HepG2 (cell line): ENCODE data around the gene PDLIM5. TPM values are rescaled to one million over a fixed set of nuclear protein-coding genes. Genes with fewer than 3 reads are reported as not detected.

ENCODE experiments used
- AKAP8 ChIP-seq: sonication (generic); formaldehyde crosslinking; IDR thresholded peaks from 2 replicates; pipeline ENCODE4 v1.5.1; 2020; ENCODE audit warnings: mild to moderate bottlenecking, missing genetic modification reagents
- ARHGAP35 ChIP-seq: sonication (generic); formaldehyde crosslinking; IDR thresholded peaks from 2 replicates; pipeline ENCODE4 v1.9.0; 2022; ENCODE audit warnings: mild to moderate bottlenecking, inconsistent platforms, moderate library complexity, missing genetic modification reagents, borderline replicate concordance
- EEA1 ChIP-seq: sonication (generic); formaldehyde crosslinking; IDR thresholded peaks from 2 replicates; pipeline ENCODE4 v1.5.1; 2020; ENCODE audit warnings: mild to moderate bottlenecking, missing genetic modification reagents, borderline replicate concordance
- FOXJ3 ChIP-seq: sonication (generic); formaldehyde crosslinking; IDR thresholded peaks from 2 replicates; pipeline ENCODE4 v1.4.0; 2020; ENCODE audit warnings: missing genetic modification reagents, mild to moderate bottlenecking, borderline replicate concordance
- HOXA7 ChIP-seq: sonication (generic); formaldehyde crosslinking; IDR thresholded peaks from 2 replicates; pipeline ENCODE4 v1.8.1; 2022; ENCODE audit warnings: mild to moderate bottlenecking, missing genetic modification reagents, moderate library complexity
- KAT2B ChIP-seq: fragments of 150-350 bp; IDR thresholded peaks from 2 replicates; pipeline ENCODE4 v1.6.1; 2014; ENCODE audit warnings: low read depth, low read length, borderline replicate concordance
- MTF1 ChIP-seq: sonication (generic); formaldehyde crosslinking; IDR thresholded peaks from 2 replicates; pipeline ENCODE4 v1.5.0; 2020; ENCODE audit warnings: missing genetic modification reagents
- NKX3-1 ChIP-seq: sonication (generic); formaldehyde crosslinking; IDR thresholded peaks from 2 replicates; pipeline ENCODE4 v1.5.0; 2020; ENCODE audit warnings: missing genetic modification reagents
- PCBP1 ChIP-seq: fragments of 200-400 bp; formaldehyde crosslinking; IDR thresholded peaks from 2 replicates; pipeline ENCODE4 v1.6.1; 2017; ENCODE audit warnings: mild to moderate bottlenecking, low read depth, low read length, borderline replicate concordance
- RELA ChIP-seq: sonication (generic); formaldehyde crosslinking; IDR thresholded peaks from 2 replicates; pipeline ENCODE4 v1.4.0; 2020; ENCODE audit warnings: missing genetic modification reagents
- TSC22D2 ChIP-seq: sonication (generic); formaldehyde crosslinking; IDR thresholded peaks from 2 replicates; pipeline ENCODE4 v1.5.1; 2020; ENCODE audit warnings: missing genetic modification reagents, mild to moderate bottlenecking, borderline replicate concordance
- ZFP62 ChIP-seq: sonication (generic); formaldehyde crosslinking; IDR thresholded peaks from 2 replicates; pipeline ENCODE4 v1.4.0; 2020; ENCODE audit warnings: missing genetic modification reagents
- ZMYM3 ChIP-seq: sonication (generic); formaldehyde crosslinking; IDR thresholded peaks from 2 replicates; pipeline ENCODE4 v1.5.1; 2020; ENCODE audit warnings: mild to moderate bottlenecking, missing genetic modification reagents
- ZNF468 ChIP-seq: sonication (generic); formaldehyde crosslinking; IDR thresholded peaks from 2 replicates; pipeline ENCODE4 v1.8.0; 2022; ENCODE audit warnings: mild to moderate bottlenecking, moderate library complexity, missing genetic modification reagents
- polyA plus RNA-seq, 8 experiments: library from polyadenylated mRNA; depleted of rRNA in 3 of 8; stranded (reverse) in 7 of 8; unstranded in 1 of 8; fragments of >200 nt; fragmentation: Illumina TruSeq in 4 of 8; extraction: Trizol in 4 of 8; gene quantifications; 2 replicates each; pipeline versions ENCODE4 v1.2.1 to v1.2.3, GENCODE V29; 2011 to 2016; ENCODE audit warnings: low read depth in 4 of 8, missing spikeins in 1 of 8, mixed read lengths in 1 of 8; ENCODE audit not compliant: insufficient read depth in 1 of 8
- total RNA-seq, 5 experiments: library from RNA; depleted of rRNA; stranded (reverse); fragments of >200 nt; fragmentation: Illumina TruSeq; extraction: Trizol; gene quantifications; 2 replicates each; pipeline ENCODE4 v1.2.3, GENCODE V29; 2016; ENCODE audit warnings: low read depth in 1 of 5
- TF ChIP-seq, protein P1 (sequence below): IDR thresholded peaks from 2 replicates; pipeline ENCODE4 v1.6.1; 2016; ENCODE audit warnings: control low read depth
- TF ChIP-seq, protein P2 (sequence below): IDR thresholded peaks from 2 replicates; pipeline ENCODE4 v1.6.1; 2018; ENCODE audit warnings: missing genetic modification reagents, mild to moderate bottlenecking, missing compliant biosample characterization
- TF ChIP-seq, protein P3 (sequence below): sonication (generic); formaldehyde crosslinking; IDR thresholded peaks from 2 replicates; pipeline ENCODE4 v1.4.0; 2020; ENCODE audit warnings: missing genetic modification reagents
- TF ChIP-seq, protein P4 (sequence below): sonication (generic); formaldehyde crosslinking; IDR thresholded peaks from 2 replicates; pipeline ENCODE4 v1.4.0; 2020; ENCODE audit warnings: mild to moderate bottlenecking, missing genetic modification reagents
- TF ChIP-seq, protein P5 (sequence below): conservative IDR thresholded peaks from 2 replicates; pipeline ENCODE4 v1.6.1; 2018; ENCODE audit warnings: missing genetic modification reagents
- TF ChIP-seq, protein P6 (sequence below): sonication (generic); formaldehyde crosslinking; IDR thresholded peaks from 2 replicates; pipeline ENCODE4 v1.8.0; 2022; ENCODE audit warnings: missing genetic modification reagents, mild to moderate bottlenecking, borderline replicate concordance

The PDLIM5 gene
- total and polyA plus RNA-seq, 2 of the 13 experiments (the other 11 are each of a cell fraction or from before 2014, with no cell fraction given): 52.8 to 119 TPM

DNA sequence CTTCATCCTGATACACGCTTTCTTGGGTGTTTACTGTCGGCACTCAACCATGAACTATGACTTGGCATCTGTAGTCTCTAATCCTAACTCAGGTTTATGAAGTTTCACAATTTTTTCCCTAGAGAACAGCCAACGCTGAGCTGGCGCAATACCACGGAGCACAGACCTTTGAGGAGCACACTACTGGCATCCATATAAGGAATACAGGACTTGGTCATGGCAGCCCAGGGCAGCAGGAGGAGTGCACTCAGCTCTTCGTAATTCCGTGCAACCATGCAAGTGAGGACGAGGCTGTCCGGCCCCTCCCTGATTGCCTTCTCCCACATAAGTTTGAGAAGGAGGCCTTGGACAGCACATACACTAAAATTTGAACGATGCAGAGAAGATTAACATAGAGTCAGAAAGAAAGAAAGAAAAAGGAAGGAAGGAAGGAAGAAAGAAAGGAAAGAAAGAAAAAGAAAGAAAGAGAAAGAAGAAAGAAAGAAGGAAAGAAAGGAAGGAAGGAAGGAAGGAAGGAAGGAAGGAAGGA, 41.0 kb upstream of the PDLIM5 start (continued):
- TF ChIP-seq, protein P1, sequence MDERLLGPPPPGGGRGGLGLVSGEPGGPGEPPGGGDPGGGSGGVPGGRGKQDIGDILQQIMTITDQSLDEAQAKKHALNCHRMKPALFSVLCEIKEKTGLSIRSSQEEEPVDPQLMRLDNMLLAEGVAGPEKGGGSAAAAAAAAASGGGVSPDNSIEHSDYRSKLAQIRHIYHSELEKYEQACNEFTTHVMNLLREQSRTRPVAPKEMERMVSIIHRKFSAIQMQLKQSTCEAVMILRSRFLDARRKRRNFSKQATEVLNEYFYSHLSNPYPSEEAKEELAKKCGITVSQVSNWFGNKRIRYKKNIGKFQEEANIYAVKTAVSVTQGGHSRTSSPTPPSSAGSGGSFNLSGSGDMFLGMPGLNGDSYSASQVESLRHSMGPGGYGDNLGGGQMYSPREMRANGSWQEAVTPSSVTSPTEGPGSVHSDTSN (CRISPR knock-in tag): no peak
- TF ChIP-seq, protein P2, sequence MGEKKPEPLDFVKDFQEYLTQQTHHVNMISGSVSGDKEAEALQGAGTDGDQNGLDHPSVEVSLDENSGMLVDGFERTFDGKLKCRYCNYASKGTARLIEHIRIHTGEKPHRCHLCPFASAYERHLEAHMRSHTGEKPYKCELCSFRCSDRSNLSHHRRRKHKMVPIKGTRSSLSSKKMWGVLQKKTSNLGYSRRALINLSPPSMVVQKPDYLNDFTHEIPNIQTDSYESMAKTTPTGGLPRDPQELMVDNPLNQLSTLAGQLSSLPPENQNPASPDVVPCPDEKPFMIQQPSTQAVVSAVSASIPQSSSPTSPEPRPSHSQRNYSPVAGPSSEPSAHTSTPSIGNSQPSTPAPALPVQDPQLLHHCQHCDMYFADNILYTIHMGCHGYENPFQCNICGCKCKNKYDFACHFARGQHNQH (CRISPR knock-in tag): no peak
- TF ChIP-seq NKX3-1 (CRISPR knock-in tag) (no peak), RELA (CRISPR knock-in tag) (no peak), KAT2B (no peak), PCBP1 (no peak), FOXJ3 (CRISPR knock-in tag) (no peak; the same call in 1 of the 2 replicates), HOXA7 (CRISPR knock-in tag) (no peak), ZNF468 (no peak), EEA1 (CRISPR knock-in tag) (no peak), MTF1 (CRISPR knock-in tag) (no peak), TSC22D2 (CRISPR knock-in tag) (peak; percentile 79; the same call in 1 of the 2 replicates), ZFP62 (CRISPR knock-in tag) (no peak), ARHGAP35 (CRISPR knock-in tag) (no peak), AKAP8 (CRISPR knock-in tag) (no peak), ZMYM3 (CRISPR knock-in tag) (no peak)
- TF ChIP-seq, protein P3, sequence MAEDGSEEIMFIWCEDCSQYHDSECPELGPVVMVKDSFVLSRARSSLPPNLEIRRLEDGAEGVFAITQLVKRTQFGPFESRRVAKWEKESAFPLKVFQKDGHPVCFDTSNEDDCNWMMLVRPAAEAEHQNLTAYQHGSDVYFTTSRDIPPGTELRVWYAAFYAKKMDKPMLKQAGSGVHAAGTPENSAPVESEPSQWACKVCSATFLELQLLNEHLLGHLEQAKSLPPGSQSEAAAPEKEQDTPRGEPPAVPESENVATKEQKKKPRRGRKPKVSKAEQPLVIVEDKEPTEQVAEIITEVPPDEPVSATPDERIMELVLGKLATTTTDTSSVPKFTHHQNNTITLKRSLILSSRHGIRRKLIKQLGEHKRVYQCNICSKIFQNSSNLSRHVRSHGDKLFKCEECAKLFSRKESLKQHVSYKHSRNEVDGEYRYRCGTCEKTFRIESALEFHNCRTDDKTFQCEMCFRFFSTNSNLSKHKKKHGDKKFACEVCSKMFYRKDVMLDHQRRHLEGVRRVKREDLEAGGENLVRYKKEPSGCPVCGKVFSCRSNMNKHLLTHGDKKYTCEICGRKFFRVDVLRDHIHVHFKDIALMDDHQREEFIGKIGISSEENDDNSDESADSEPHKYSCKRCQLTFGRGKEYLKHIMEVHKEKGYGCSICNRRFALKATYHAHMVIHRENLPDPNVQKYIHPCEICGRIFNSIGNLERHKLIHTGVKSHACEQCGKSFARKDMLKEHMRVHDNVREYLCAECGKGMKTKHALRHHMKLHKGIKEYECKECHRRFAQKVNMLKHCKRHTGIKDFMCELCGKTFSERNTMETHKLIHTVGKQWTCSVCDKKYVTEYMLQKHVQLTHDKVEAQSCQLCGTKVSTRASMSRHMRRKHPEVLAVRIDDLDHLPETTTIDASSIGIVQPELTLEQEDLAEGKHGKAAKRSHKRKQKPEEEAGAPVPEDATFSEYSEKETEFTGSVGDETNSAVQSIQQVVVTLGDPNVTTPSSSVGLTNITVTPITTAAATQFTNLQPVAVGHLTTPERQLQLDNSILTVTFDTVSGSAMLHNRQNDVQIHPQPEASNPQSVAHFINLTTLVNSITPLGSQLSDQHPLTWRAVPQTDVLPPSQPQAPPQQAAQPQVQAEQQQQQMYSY: no peak
- TF ChIP-seq, protein P4, sequence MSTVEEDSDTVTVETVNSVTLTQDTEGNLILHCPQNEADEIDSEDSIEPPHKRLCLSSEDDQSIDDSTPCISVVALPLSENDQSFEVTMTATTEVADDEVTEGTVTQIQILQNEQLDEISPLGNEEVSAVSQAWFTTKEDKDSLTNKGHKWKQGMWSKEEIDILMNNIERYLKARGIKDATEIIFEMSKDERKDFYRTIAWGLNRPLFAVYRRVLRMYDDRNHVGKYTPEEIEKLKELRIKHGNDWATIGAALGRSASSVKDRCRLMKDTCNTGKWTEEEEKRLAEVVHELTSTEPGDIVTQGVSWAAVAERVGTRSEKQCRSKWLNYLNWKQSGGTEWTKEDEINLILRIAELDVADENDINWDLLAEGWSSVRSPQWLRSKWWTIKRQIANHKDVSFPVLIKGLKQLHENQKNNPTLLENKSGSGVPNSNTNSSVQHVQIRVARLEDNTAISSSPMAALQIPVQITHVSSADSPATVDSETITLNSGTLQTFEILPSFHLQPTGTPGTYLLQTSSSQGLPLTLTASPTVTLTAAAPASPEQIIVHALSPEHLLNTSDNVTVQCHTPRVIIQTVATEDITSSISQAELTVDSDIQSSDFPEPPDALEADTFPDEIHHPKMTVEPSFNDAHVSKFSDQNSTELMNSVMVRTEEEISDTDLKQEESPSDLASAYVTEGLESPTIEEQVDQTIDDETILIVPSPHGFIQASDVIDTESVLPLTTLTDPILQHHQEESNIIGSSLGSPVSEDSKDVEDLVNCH: no peak
- TF ChIP-seq, protein P5, sequence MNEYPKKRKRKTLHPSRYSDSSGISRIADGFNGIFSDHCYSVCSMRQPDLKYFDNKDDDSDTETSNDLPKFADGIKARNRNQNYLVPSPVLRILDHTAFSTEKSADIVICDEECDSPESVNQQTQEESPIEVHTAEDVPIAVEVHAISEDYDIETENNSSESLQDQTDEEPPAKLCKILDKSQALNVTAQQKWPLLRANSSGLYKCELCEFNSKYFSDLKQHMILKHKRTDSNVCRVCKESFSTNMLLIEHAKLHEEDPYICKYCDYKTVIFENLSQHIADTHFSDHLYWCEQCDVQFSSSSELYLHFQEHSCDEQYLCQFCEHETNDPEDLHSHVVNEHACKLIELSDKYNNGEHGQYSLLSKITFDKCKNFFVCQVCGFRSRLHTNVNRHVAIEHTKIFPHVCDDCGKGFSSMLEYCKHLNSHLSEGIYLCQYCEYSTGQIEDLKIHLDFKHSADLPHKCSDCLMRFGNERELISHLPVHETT: no peak
- TF ChIP-seq, protein P6, sequence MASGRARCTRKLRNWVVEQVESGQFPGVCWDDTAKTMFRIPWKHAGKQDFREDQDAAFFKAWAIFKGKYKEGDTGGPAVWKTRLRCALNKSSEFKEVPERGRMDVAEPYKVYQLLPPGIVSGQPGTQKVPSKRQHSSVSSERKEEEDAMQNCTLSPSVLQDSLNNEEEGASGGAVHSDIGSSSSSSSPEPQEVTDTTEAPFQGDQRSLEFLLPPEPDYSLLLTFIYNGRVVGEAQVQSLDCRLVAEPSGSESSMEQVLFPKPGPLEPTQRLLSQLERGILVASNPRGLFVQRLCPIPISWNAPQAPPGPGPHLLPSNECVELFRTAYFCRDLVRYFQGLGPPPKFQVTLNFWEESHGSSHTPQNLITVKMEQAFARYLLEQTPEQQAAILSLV (CRISPR knock-in tag): no peak
